HG03196 (cell line): ENCODE measurements around the gene COL6A2.

ENCODE experiments used
- ATAC-seq: cut with Tn5 transposase; IDR thresholded peaks from one replicate; pipeline ENCODE4 v1.9.1; 2021; ENCODE audit not compliant: unreplicated experiment

Gene COL6A2

DNA sequence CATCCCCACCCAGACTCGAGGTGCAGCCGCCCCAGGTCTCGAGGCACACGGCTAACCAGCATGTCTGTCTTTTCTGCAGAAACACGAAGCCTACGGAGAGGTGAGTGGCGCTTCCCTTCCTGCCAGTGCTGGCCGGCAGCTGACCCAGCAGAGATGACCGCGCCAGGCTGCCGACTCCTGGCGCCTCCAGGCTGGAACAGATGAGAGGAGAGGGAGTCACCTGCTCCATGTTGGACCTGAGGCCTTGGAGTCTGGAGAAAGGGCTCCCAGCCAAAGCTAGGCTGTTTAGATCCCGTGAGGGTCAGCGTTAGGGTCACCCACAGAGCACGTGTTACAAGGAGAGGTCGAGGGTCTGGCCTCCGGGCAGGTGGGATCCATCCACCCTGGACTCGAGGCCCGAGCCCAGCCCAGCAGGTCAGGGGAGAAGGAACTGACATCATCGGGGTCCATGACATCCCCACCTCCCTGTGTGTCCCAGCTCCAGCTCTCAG is 14.9 kb downstream of the COL6A2 start:
- no peak for ATAC-seq

DNA sequence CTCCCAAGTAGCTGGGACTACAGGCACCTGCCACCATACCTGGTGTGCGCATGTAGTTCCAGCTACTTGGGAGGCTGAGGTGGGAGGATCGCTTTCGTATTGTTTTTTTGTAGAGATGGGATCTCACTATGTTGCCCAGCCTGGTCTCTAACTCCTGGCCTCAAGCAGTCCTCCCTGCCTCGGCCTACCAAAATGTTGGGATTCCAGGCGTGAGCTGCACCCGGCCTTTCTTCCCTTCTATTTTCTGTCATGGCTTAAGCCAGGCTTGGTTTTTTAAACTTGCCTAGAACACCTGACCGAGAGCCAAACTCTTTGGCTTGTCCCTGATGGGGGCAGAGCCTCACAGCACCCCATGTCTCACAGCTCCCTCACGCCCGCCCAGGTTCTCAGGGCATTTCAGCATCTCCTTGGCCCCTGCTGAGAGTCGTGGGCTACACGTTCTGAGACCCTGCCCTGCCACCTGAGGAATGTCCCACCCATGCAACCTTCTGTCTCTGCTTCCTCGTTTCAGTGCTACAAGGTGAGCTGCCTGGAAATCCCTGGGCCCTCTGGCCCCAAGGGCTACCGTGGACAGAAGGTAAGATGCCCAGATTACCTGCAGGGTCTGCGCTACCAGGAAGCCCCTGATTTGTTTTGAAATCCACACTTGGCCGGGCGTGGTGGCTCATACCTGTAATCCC is 15.7 kb downstream of the COL6A2 start:
- no peak for ATAC-seq

- no peak for ATAC-seq
Observed at GRCh38 chr21:46114963-46115362, 17.1 kb downstream of the COL6A2 start.

- no peak for ATAC-seq
Observed at GRCh38 chr21:46115441-46116188, 17.7 kb downstream of the COL6A2 start.

- no peak for ATAC-seq
Observed at GRCh38 chr21:46116189-46116775, 18.4 kb downstream of the COL6A2 start.

GRCh38 chr21:46116776-46117585 is 19.1 kb downstream of the COL6A2 start:
- ATAC-seq, result no peak

DNA sequence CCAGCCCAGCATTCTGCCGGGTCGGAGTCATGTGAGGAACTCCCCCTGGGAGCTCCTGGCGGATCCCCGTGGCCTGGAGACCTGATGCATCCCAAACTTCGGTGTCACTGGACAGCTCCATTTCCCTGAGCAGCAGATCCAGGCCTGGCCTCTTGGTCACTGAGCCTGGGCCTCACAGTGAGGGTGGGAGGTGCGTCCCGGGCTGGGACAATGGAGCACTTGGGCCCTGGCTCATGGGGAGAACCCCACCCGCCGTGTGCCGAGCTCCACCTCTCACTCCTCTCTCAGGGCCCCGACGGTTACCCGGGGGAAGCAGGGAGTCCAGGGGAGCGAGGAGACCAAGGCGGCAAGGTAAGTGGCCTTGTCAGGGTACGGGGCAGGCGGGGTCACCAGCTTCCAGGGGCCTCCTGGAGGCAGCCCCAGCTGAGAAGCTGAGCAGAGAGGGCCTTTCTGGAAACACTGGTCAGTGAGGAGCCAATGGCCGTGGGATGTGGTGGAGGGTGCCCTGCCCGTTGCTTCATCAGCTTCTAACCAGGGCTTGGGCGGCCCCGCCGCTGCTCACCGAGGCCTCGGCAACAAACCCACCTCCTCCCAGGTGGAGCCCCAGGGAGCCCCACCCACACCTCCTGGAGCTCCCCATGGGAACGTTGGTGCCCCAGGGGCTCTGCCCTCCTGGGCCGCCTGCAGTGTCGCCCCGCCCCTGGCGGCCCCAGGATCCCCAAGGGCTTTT is 19.8 kb downstream of the COL6A2 start:
- ATAC-seq, result no peak

GRCh38 chr21:46118316-46119143 is 20.6 kb downstream of the COL6A2 start:
- ATAC-seq, result no peak

DNA sequence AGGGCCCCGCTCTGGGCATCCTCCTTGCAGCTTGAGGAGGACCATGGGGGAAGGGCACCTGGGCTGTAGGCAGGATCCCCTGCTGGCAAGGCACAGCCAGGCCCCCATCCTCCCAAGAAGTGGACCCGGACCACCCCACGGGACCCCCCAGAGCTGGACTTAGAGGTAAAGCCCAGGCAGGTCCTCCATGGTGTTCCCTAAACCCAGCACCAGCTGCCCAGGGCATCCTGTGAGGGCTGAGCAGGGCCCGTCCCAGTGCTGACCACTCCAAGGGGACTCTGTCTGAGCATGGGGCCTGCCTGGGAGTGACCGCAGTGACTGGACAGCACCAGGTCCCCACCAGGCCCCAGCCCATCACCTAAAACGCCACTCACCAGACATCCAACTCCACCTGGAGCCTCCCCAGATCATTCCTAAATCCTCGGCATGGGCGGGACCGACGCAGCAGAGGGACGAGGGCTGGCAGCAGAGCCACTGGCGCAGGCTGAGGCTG is 21.3 kb downstream of the COL6A2 start:
- ATAC-seq, result no peak

DNA sequence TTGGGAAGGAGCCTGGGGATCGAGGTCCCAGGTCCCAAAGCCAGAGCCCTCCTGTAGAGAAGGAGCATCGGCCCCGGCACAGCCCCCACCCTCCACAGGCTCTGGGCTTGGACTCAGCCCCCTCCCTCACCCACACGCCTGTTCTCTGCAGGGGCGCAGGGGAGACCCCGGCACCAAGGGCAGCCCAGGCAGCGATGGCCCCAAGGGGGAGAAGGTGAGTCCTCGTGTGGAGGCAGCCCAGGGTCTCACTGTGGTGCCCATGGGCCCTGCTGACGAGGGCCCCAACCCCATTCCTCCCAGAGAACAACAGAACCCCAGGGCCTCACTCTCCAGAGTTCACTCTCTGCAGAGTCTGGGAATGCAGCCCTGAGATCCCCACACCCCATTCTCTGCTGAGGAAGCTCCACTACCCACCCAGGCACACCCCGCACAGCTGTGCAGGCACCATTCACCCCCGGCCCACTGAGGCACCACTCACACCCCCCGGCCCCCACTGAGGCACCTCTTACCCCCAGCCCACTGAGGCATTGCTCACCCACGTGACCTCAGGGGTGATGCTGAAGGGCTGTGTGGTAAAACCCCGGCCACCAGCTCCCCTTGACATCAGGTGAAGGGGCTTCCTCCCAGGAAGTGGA is 21.8 kb downstream of the COL6A2 start:
- ATAC-seq, result no peak

- ATAC-seq, result no peak
Observed at GRCh38 chr21:46120301-46121285, 22.7 kb downstream of the COL6A2 start.

- no peak for ATAC-seq
Observed at GRCh38 chr21:46121286-46122221, 23.6 kb downstream of the COL6A2 start.

- no peak for ATAC-seq
Observed at GRCh38 chr21:46122237-46122671, 24.3 kb downstream of the COL6A2 start.

DNA sequence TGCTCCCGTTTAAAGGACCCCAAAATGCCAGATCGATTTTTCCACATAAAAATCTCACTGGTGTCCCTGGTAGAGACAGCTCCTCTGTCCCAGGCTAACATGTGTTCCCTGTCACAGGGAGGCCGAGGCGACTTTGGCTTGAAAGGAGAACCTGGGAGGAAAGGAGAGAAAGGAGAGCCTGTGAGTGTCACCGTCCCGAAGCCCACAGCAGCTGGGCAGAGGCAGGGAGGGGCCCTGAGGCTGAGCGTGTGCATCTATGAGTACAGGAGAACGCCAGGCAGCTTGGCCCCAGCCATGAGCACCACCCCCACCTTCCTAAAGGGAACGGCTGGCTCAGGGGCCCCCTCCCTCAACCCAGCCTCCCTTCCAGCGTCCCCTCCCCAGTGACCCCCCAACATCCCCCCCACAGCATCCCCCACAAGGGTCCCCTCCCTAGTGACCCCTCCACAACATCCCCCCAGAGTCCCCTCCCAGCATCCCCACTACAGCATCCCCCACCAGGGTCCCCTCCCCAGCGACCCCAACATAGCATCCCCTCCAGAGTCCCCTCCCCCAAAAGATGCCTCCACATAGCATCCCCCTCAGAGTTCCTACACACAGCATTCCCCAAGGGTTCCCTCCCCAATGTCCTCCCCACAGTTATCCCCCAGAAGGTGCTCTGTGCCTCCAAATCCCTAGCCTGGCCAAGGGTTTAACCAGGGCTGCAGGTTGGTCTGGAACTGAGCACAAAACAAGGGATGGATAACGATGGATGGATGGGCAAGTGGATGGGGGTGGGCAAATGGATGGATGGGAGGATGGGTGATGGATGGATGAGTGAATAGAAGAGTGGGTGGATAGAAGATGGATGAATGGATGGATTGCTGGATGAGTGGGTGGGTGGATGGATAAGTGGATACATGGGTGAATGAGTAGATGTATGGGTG is 25.1 kb downstream of the COL6A2 start:
- no peak for ATAC-seq

GRCh38 chr21:46124083-46124925 is 26.4 kb downstream of the COL6A2 start:
- no peak for ATAC-seq
